IMR-90 (cell line): ENCODE results near the gene GAREM1. TPM values are rescaled to one million over a fixed set of nuclear protein-coding genes. Genes with fewer than 3 reads are reported as not detected.

Experiments
- ATAC-seq: fragments of 200-7000 bp; cut with Tn5 transposase; 2 replicates; pipeline ENCODE4 v1.9.1; 2020; ENCODE audit warnings: low read depth, mild to moderate bottlenecking, moderate library complexity
- BruUV-seq: library from RNA; stranded (reverse); fragments of 400-500 nt; replicated peaks from 2 replicates; lab custom pipeline; 2021; lab: Mats Ljungman, UMichigan
- CTCF ChIA-PET: fragments of 300-600 bp; formaldehyde crosslinking; extraction: SDS; loops from one replicate; lab custom pipeline; 2021; ENCODE audit warnings: antibody characterized with exemption; lab: Yijun Ruan, JAX
- POLR2A ChIA-PET: fragments of 300-600 bp; sonication (Branson Sonifier 250); formaldehyde crosslinking; loops from one replicate; lab custom pipeline; 2022; ENCODE audit warnings: antibody characterized with exemption; ENCODE audit not compliant: unreplicated experiment; lab: Charles Lee
- DNase-seq: peaks from one replicate; pipeline ENCODE4 v3.0.0; 2013
- H2AFZ ChIP-seq: replicated peaks from 2 replicates; pipeline ENCODE3; 2013; ENCODE audit warnings: low read length, mild to moderate bottlenecking; ENCODE audit not compliant: poor library complexity
- H2AK5ac ChIP-seq: 2 replicates; pipeline ENCODE4 v1.6.1; 2013; ENCODE audit warnings: low read depth, low read length, inconsistent platforms
- H2AK9ac ChIP-seq: replicated peaks from 2 replicates; pipeline ENCODE3; 2013; ENCODE audit warnings: mild to moderate bottlenecking, low read depth, low read length, moderate library complexity; ENCODE audit not compliant: poor library complexity
- H2BK120ac ChIP-seq: 2 replicates; pipeline ENCODE4 v1.6.1; 2013; ENCODE audit warnings: low read depth, low read length, inconsistent platforms
- H2BK15ac ChIP-seq: 3 replicates; pipeline ENCODE4 v1.6.1; 2013; ENCODE audit warnings: low read depth, low read length, inconsistent platforms
- H2BK20ac ChIP-seq: 2 replicates; pipeline ENCODE4 v1.6.1; 2013; ENCODE audit warnings: low read depth, mild to moderate bottlenecking, inconsistent platforms, low read length, moderate library complexity
- H2BK5ac ChIP-seq: 2 replicates; pipeline ENCODE4 v1.6.1; 2013; ENCODE audit warnings: mild to moderate bottlenecking, low read depth, low read length, inconsistent platforms; ENCODE audit not compliant: poor library complexity, severe bottlenecking
- H3K14ac ChIP-seq: replicated peaks from 2 replicates; pipeline ENCODE4 v1.6.1; 2013; ENCODE audit warnings: low read depth, low read length, inconsistent platforms
- H3K18ac ChIP-seq: 2 replicates; pipeline ENCODE4 v1.6.1; 2013; ENCODE audit warnings: low read depth, low read length, control low read depth
- H3K23ac ChIP-seq: 2 replicates; pipeline ENCODE4 v1.6.1; 2013; ENCODE audit warnings: low read depth, low read length, inconsistent platforms
- H3K27ac ChIP-seq: 2 replicates; pipeline ENCODE4 v1.5.1; 2013; ENCODE audit warnings: mild to moderate bottlenecking, control low read depth, low read length; ENCODE audit not compliant: insufficient read depth
- H3K27me3 ChIP-seq: 2 replicates; pipeline ENCODE4 v1.6.1; 2013; ENCODE audit warnings: low read length; ENCODE audit not compliant: control insufficient read depth, insufficient read depth
- H3K36me3 ChIP-seq: 2 replicates; pipeline ENCODE4 v1.6.1; 2013; ENCODE audit warnings: low read length, mixed read lengths; ENCODE audit not compliant: control insufficient read depth, insufficient read depth
- H3K4ac ChIP-seq: 2 replicates; pipeline ENCODE4 v1.6.1; 2013; ENCODE audit warnings: low read depth, low read length, inconsistent platforms
- H3K4me1 ChIP-seq: 2 replicates; pipeline ENCODE4 v1.6.1; 2013; ENCODE audit warnings: low read length, mixed read lengths; ENCODE audit not compliant: control insufficient read depth, insufficient read depth
- H3K4me2 ChIP-seq: 2 replicates; pipeline ENCODE4 v1.6.1; 2013; ENCODE audit warnings: low read depth, mild to moderate bottlenecking, control low read depth, low read length, moderate library complexity
- H3K4me3 ChIP-seq: 2 replicates; pipeline ENCODE4 v1.5.1; 2013; ENCODE audit warnings: low read depth, mild to moderate bottlenecking, control low read depth, low read length, moderate library complexity; ENCODE audit not compliant: insufficient read depth
- H3K56ac ChIP-seq: 2 replicates; pipeline ENCODE4 v1.6.1; 2013; ENCODE audit warnings: low read length, inconsistent platforms; ENCODE audit not compliant: insufficient read depth; ENCODE audit errors: extremely low read depth
- H3K79me1 ChIP-seq, 2 experiments: 2 replicates each; pipeline ENCODE4 v1.6.1; 2013; ENCODE audit warnings: low read length in 2 of 2, inconsistent platforms in 1 of 2, low read depth in 1 of 2
- H3K9ac ChIP-seq: 2 replicates; pipeline ENCODE4 v1.6.1; 2013; ENCODE audit warnings: low read depth, low read length, control low read depth
- H3K9me1 ChIP-seq: 2 replicates; pipeline ENCODE4 v1.6.1; 2013; ENCODE audit warnings: low read length, inconsistent platforms; ENCODE audit not compliant: insufficient read depth
- H3K9me3 ChIP-seq: 2 replicates; pipeline ENCODE4 v1.6.1; 2013; ENCODE audit warnings: low read length; ENCODE audit not compliant: control insufficient read depth, insufficient read depth
- H4K20me1 ChIP-seq: 2 replicates; pipeline ENCODE4 v1.6.1; 2013; ENCODE audit warnings: low read length, inconsistent platforms; ENCODE audit not compliant: insufficient read depth
- H4K5ac ChIP-seq: 2 replicates; pipeline ENCODE4 v1.6.1; 2013; ENCODE audit warnings: mild to moderate bottlenecking, low read depth, low read length, control low read depth
- H4K8ac ChIP-seq, 2 experiments: 2 replicates each; pipeline ENCODE4 v1.6.1; 2013; ENCODE audit warnings: low read depth in 2 of 2, low read length in 2 of 2, control low read depth in 1 of 2, inconsistent platforms in 1 of 2
- H4K91ac ChIP-seq: 2 replicates; pipeline ENCODE4 v1.6.1; 2013; ENCODE audit warnings: low read depth, low read length, inconsistent platforms; ENCODE audit not compliant: insufficient read depth
- CEBPB ChIP-seq: IDR thresholded peaks from 2 replicates; pipeline ENCODE4 v1.6.1; 2012; ENCODE audit warnings: low read depth, low read length, improper control_type of control experiment
- RAD21 ChIP-seq: IDR thresholded peaks from 2 replicates; pipeline ENCODE4 v1.6.1; 2012; ENCODE audit warnings: low read length, improper control_type of control experiment
- SMC3 ChIP-seq: fragments of 150-350 bp; IDR thresholded peaks from 2 replicates; pipeline ENCODE4 v1.6.1; 2016; ENCODE audit warnings: low read depth, mild to moderate bottlenecking, antibody characterized with exemption, low read length, moderate library complexity
- WGBS, 2 experiments: methylation state at CpG; one replicate each; pipeline versions ENCODE4 v1.1.5 to v1.1.7; 2013; ENCODE audit warnings: missing lambda C conversion rate in 2 of 2; ENCODE audit not compliant: insufficient read length in 1 of 2; ENCODE audit errors: extremely low coverage in 2 of 2; 5-methylcytosine and 5-hydroxymethylcytosine counted together
- dilution Hi-C: fragments of 300-500 bp; cut with HindIII; formaldehyde crosslinking; loops from one replicate; pipeline ENCODE4 v1.14.3; 2018; ENCODE audit warnings: low sequenced_read_pairs; ENCODE audit not compliant: unreplicated experiment
- in situ Hi-C: fragments of 300-500 bp; cut with MboI; formaldehyde crosslinking; loops from 3 replicates; pipeline ENCODE4 v1.14.3; 2019; ENCODE audit warnings: low sequenced_read_pairs, inconsistent platforms, mixed read lengths
- intact Hi-C: fragments of 100-400 bp; cut with micrococcal nuclease; formaldehyde crosslinking; loops from 2 replicates; pipeline ENCODE4 v1.10.0; 2022
- polyA plus RNA-seq, 3 experiments: library from polyadenylated mRNA; depleted of rRNA; stranded (reverse); fragments of >200 nt; gene quantifications; 2 replicates each; pipeline ENCODE4 v1.2.3, GENCODE V29; 2012; ENCODE audit warnings: low replicate concordance in 1 of 3
- total RNA-seq: library from RNA; depleted of rRNA; stranded (reverse); fragments of >200 nt; gene quantifications from 2 replicates; pipeline ENCODE4 v1.2.3, GENCODE V29; 2012
- TF ChIP-seq, protein P1 (sequence below): conservative IDR thresholded peaks from 2 replicates; pipeline ENCODE4 v1.5.1; 2012; ENCODE audit warnings: mild to moderate bottlenecking, low read depth, low read length, improper control_type of control experiment

Gene GAREM1
- total and polyA plus RNA-seq, 2 of the 4 experiments (the other 2 are of a cell fraction), result 1.4 to 2.3 TPM

DNA sequence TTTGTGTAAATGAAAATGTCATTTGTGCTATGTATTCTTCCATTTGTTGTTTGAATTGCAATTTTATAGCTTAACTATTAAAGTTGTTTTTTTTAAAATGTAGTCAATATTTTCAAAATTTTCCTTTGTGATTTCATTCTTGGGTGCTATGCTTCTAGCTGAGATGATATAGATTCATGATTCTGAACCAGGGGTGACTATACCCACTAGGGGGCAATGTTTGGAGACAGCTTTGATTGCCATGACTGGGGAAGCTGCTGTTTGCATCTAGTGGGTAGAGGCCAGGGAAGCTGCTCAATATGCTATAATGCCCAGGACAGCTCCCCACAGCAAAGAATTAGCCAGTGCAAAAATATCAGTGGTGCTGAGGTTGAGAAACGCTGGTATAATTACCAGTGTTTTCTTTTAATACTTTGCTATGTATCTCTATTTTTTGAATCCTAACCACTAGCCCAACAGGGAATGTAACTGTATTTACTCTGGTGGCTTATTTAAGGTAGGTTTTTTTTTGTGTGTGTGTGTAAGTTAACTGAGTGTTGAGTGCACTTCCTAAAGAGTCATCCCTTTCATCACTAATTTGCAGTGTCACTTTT is 181.1 kb downstream of the GAREM1 start:
- Histone ChIP-seq H4K5ac (no peak overlapping the region), H3K9me1 (no peaks in the 10 kb centered on the region), H2BK5ac (no peak overlapping the region), H4K91ac (no peak overlapping the region), H3K4me1 (no peaks in the 10 kb centered on the region), H2AK5ac (no peak overlapping the region), H3K36me3 (peaks cover 6% of the 10 kb centered on the region; the same call in 1 of the 2 replicates), H3K9me3 (no peaks in the 10 kb centered on the region), H3K79me1 (no peaks in the 10 kb centered on the region), H3K4me3 (no peak overlapping the region), H3K14ac (no peak overlapping the region), H3K23ac (no peak overlapping the region), H3K9ac (no peak overlapping the region), H3K18ac (no peak overlapping the region), H2BK15ac (no peak overlapping the region), H4K20me1 (no peaks in the 10 kb centered on the region), H3K56ac (no peak overlapping the region), H2AK9ac (no peak overlapping the region), H2BK20ac (no peak overlapping the region), H3K27me3 (no peaks in the 10 kb centered on the region), H3K27ac (no peak overlapping the region), H3K4ac (no peak overlapping the region), H2BK120ac (no peak overlapping the region), H3K4me2 (no peak overlapping the region), H4K8ac (no peak overlapping the region), H2AFZ (no peak overlapping the region)
- dilution Hi-C loops (loop anchor here (25.0 kb wide), 1 partner anchor 173 kb away; the partner anchor contains the start of gene GAREM1), intact Hi-C loops (loop anchor here (1.0 kb wide), 1 partner anchor 181 kb away; the partner anchor contains the start of gene GAREM1), in situ Hi-C loops (no loop called here)
- TF ChIP-seq RAD21 (peak; percentile 82), CEBPB (no peak), SMC3 (peak; percentile 89)
- TF ChIP-seq, protein P1, sequence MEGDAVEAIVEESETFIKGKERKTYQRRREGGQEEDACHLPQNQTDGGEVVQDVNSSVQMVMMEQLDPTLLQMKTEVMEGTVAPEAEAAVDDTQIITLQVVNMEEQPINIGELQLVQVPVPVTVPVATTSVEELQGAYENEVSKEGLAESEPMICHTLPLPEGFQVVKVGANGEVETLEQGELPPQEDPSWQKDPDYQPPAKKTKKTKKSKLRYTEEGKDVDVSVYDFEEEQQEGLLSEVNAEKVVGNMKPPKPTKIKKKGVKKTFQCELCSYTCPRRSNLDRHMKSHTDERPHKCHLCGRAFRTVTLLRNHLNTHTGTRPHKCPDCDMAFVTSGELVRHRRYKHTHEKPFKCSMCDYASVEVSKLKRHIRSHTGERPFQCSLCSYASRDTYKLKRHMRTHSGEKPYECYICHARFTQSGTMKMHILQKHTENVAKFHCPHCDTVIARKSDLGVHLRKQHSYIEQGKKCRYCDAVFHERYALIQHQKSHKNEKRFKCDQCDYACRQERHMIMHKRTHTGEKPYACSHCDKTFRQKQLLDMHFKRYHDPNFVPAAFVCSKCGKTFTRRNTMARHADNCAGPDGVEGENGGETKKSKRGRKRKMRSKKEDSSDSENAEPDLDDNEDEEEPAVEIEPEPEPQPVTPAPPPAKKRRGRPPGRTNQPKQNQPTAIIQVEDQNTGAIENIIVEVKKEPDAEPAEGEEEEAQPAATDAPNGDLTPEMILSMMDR, result peak; percentile 76
- peak; percentile 91 for ATAC-seq
- CTCF ChIA-PET, result interaction anchor here (0.6 to 1.8 kb wide), 25 partner anchors 8 to 263 kb away, joined by 3 to 39 read pairs (median 3); partner anchors contain the start of gene GAREM1
- BruUV-seq, result no TSS peak
- peak; percentile 72 for DNase-seq
- WGBS, 2 experiments, result no CpG with 5 or more reads among the region's 1 CpG
- POLR2A ChIA-PET, result no interaction called here
